Caco-2 (cell line): ENCODE results near the gene CTXN2. TPM values are rescaled to one million over a fixed set of nuclear protein-coding genes. Genes with fewer than 3 reads are reported as not detected.

Source experiments
- BruUV-seq: library from RNA; stranded (reverse); fragments of 400-500 nt; replicated peaks from 2 replicates; lab custom pipeline; 2021; lab: Mats Ljungman, UMichigan
- CTCF ChIA-PET: fragments of 300-600 bp; sonication (Branson Sonifier 250); formaldehyde crosslinking; loops from one replicate; lab custom pipeline; 2022; ENCODE audit warnings: antibody characterized with exemption; lab: Charles Lee
- POLR2A ChIA-PET: fragments of 300-600 bp; sonication (Branson Sonifier 250); formaldehyde crosslinking; loops from one replicate; lab custom pipeline; 2022; ENCODE audit warnings: antibody characterized with exemption; lab: Charles Lee
- DNase-seq, 2 experiments: peaks; one replicate each; pipeline versions ENCODE4 v3.0.0 to v3.0.0-alpha.2; 2020 to 2022
- H3K27me3 ChIP-seq: replicated peaks from 2 replicates; pipeline ENCODE4 v1.6.0; 2011; ENCODE audit warnings: low read length; ENCODE audit not compliant: control insufficient read depth, insufficient read depth
- H3K36me3 ChIP-seq: 2 replicates; pipeline ENCODE4 v1.5.1; 2011; ENCODE audit warnings: low read length; ENCODE audit not compliant: control insufficient read depth, insufficient read depth
- H3K4me1 ChIP-seq: fragments of 250-450 bp; sonication (Bioruptor Pico); 2 replicates; pipeline ENCODE4 v1.5.1; 2020; ENCODE audit warnings: mild to moderate bottlenecking
- H3K4me3 ChIP-seq: 2 replicates; pipeline ENCODE4 v1.5.1; 2011; ENCODE audit warnings: low read depth, mild to moderate bottlenecking, control low read depth, low read length
- H3K9me3 ChIP-seq: fragments of 250-450 bp; sonication (Bioruptor Pico); 2 replicates; pipeline ENCODE4 v1.5.1; 2020; ENCODE audit warnings: mild to moderate bottlenecking, moderate library complexity
- H3K27ac Mint-ChIP-seq: one replicate; pipeline ENCODE4 v1.8.0; 2022; ENCODE audit warnings: mixed read lengths; ENCODE audit not compliant: unreplicated experiment
- H3K27me3 Mint-ChIP-seq: one replicate; pipeline ENCODE4 v1.8.0; 2022; ENCODE audit warnings: mixed read lengths; ENCODE audit not compliant: insufficient read depth, unreplicated experiment
- H3K36me3 Mint-ChIP-seq: one replicate; pipeline ENCODE4 v1.8.0; 2022; ENCODE audit warnings: mild to moderate bottlenecking, mixed read lengths; ENCODE audit not compliant: insufficient read depth, unreplicated experiment
- H3K4me1 Mint-ChIP-seq: one replicate; pipeline ENCODE4 v1.8.0; 2022; ENCODE audit warnings: low read depth, mixed read lengths; ENCODE audit not compliant: unreplicated experiment
- H3K4me3 Mint-ChIP-seq: one replicate; pipeline ENCODE4 v1.8.0; 2022; ENCODE audit warnings: mild to moderate bottlenecking, moderate library complexity, mixed read lengths; ENCODE audit not compliant: unreplicated experiment
- H3K9me3 Mint-ChIP-seq: one replicate; pipeline ENCODE4 v1.8.0; 2022; ENCODE audit warnings: mixed read lengths; ENCODE audit not compliant: unreplicated experiment
- CTCF ChIP-seq, 2 experiments: fragments of 200-600 bp in 1 of 2; IDR thresholded peaks; 1 replicate in 1 of 2; 2 replicates in 1 of 2; pipeline versions ENCODE4 v1.5.1 to v1.8.0; 2011 to 2022; ENCODE audit warnings: antibody characterized with exemption in 1 of 2, control low read depth in 1 of 2, inconsistent platforms in 1 of 2, low read depth in 1 of 2, low read length in 1 of 2, mild to moderate bottlenecking in 1 of 2, moderate library complexity in 1 of 2; ENCODE audit not compliant: insufficient read depth in 1 of 2, severe bottlenecking in 1 of 2, unreplicated experiment in 1 of 2
- intact Hi-C: fragments of 100-400 bp; cut with micrococcal nuclease; formaldehyde crosslinking; loops from one replicate; pipeline ENCODE4 v1.10.0; 2022; ENCODE audit not compliant: unreplicated experiment
- total RNA-seq: library from RNA; stranded (reverse); gene quantifications from 2 replicates; pipeline ENCODE4 v1.2.3, GENCODE V29; 2022

Gene CTXN2
- total RNA-seq, 1 experiment from 2014 or later = not detected

- ChIA-PET POLR2A (no interaction called here), CTCF (no interaction called here)
- intact Hi-C loops = no loop called here
- Mint-ChIP-seq H3K27ac (no peak overlapping the region), H3K36me3 (no peaks in the 10 kb centered on the region), H3K27me3 (peaks cover 3% of the 10 kb centered on the region), H3K4me1 (no peaks in the 10 kb centered on the region), H3K4me3 (no peak overlapping the region), H3K9me3 (no peaks in the 10 kb centered on the region)
- BruUV-seq = no TSS peak
- H3K9me3 ChIP-seq = no peaks in the 10 kb centered on the region
- no peak for TF ChIP-seq CTCF (IDR thresholded peaks at IDR 0.05; ENCODE audit: insufficient read depth in 1 of 2, low read depth in 1 of 2, low read length in 1 of 2, severe bottlenecking in 1 of 2, unreplicated experiment in 1 of 2)
- no peaks in the 10 kb centered on the region for H3K4me1 ChIP-seq
- no peak overlapping the region for H3K4me3 ChIP-seq
- H3K36me3 ChIP-seq = no peaks in the 10 kb centered on the region
- H3K27me3 ChIP-seq = no peaks in the 10 kb centered on the region
- DNase-seq = peak; percentile 64 to 79
These were observed 412 bp upstream of the CTXN2 start for GRCh38 chr15:48190932-48191573.

GRCh38 chr15:48202068-48202467 is 10.6 kb downstream of the CTXN2 start:
- intact Hi-C loops = no loop called here
- Histone ChIP-seq H3K4me3 (no peak overlapping the region), H3K4me1 (no peaks in the 10 kb centered on the region), H3K36me3 (no peaks in the 10 kb centered on the region), H3K27me3 (no peaks in the 10 kb centered on the region), H3K9me3 (no peaks in the 10 kb centered on the region)
- no peaks in the 10 kb centered on the region for H3K9me3 Mint-ChIP-seq
- no peaks in the 10 kb centered on the region for H3K4me1 Mint-ChIP-seq
- TF ChIP-seq CTCF (IDR thresholded peaks at IDR 0.05; ENCODE audit: insufficient read depth in 1 of 2, low read depth in 1 of 2, low read length in 1 of 2, severe bottlenecking in 1 of 2, unreplicated experiment in 1 of 2) = no peak
- H3K36me3 Mint-ChIP-seq = no peaks in the 10 kb centered on the region
- POLR2A ChIA-PET = no interaction called here
- CTCF ChIA-PET = no interaction called here
- no TSS peak for BruUV-seq
- no peak for DNase-seq
- peaks cover 6% of the 10 kb centered on the region for H3K27me3 Mint-ChIP-seq
- H3K4me3 Mint-ChIP-seq = no peak overlapping the region
- no peak overlapping the region for H3K27ac Mint-ChIP-seq

GRCh38 chr15:48205981-48206380 is 14.5 kb downstream of the CTXN2 start, which contains the start of gene SLC12A1:
SLC12A1 (plus strand) TSS chr15:48206302; CDS start chr15:48207720, 1,418 bp downstream.
- H3K9me3 ChIP-seq = no peaks in the 10 kb centered on the region
- no peaks in the 10 kb centered on the region for H3K36me3 Mint-ChIP-seq
- H3K4me3 ChIP-seq = no peak within 1 kb of the TSS
- no peaks in the 10 kb centered on the region for H3K4me1 ChIP-seq
- no peak within 1 kb of the TSS for H3K27ac Mint-ChIP-seq
- TF ChIP-seq CTCF (IDR thresholded peaks at IDR 0.05; ENCODE audit: insufficient read depth in 1 of 2, low read depth in 1 of 2, low read length in 1 of 2, severe bottlenecking in 1 of 2, unreplicated experiment in 1 of 2) = no peak
- intact Hi-C loops = no loop called here
- ChIA-PET POLR2A (no interaction called here), CTCF (no interaction called here)
- BruUV-seq = no TSS peak
- no peak within 1 kb of the TSS for H3K4me3 Mint-ChIP-seq
- H3K27me3 ChIP-seq = no peaks in the 10 kb centered on the region
- H3K27me3 Mint-ChIP-seq = peaks cover 10% of the 10 kb centered on the region
- no peaks in the 10 kb centered on the region for H3K36me3 ChIP-seq
- no peaks in the 10 kb centered on the region for H3K9me3 Mint-ChIP-seq
- no peak for DNase-seq
- H3K4me1 Mint-ChIP-seq = no peaks in the 10 kb centered on the region
